ENCODE measurements around the gene CTDSP1. TPM values are rescaled to one million over a fixed set of nuclear protein-coding genes. Genes with fewer than 3 reads are reported as not detected.

The CTDSP1 gene
- total RNA-seq, 2 experiments from 2014 or later: 67.8 to 73.5 TPM

- H3K27ac Mint-ChIP-seq: no peak overlapping the region
- H3K4me1 Mint-ChIP-seq: peaks cover 24% of the 10 kb centered on the region
- H3K36me3 Mint-ChIP-seq: no peaks in the 10 kb centered on the region
Measured at GRCh38 chr2:218392891-218393462, 6.7 kb upstream of the CTDSP1 start.

GRCh38 chr2:218393750-218394290 is 5.8 kb upstream of the CTDSP1 start:
- Mint-ChIP-seq H3K36me3 (no peaks in the 10 kb centered on the region), H3K4me3 (no peak overlapping the region), H3K4me1 (peaks cover 25% of the 10 kb centered on the region), H3K27me3 (peaks cover 5% of the 10 kb centered on the region), H3K9me3 (no peaks in the 10 kb centered on the region), H3K27ac (no peak overlapping the region)
- DNase-seq: no peak

More at GRCh38 chr2:218392891-218393462, 6.7 kb upstream of the CTDSP1 start:
- no peaks in the 10 kb centered on the region for H3K9me3 Mint-ChIP-seq
- H3K4me3 Mint-ChIP-seq: no peak overlapping the region
- H3K27me3 Mint-ChIP-seq: peaks cover 4% of the 10 kb centered on the region
- no peak for DNase-seq

- H3K4me3 Mint-ChIP-seq: no peak overlapping the region
- peaks cover 5% of the 10 kb centered on the region for H3K27me3 Mint-ChIP-seq
- H3K36me3 Mint-ChIP-seq: no peaks in the 10 kb centered on the region
- DNase-seq: no peak
- peaks cover 25% of the 10 kb centered on the region for H3K4me1 Mint-ChIP-seq
- no peaks in the 10 kb centered on the region for H3K9me3 Mint-ChIP-seq
- no peak overlapping the region for H3K27ac Mint-ChIP-seq
Measured at GRCh38 chr2:218394298-218395089, 5.2 kb upstream of the CTDSP1 start.

- Mint-ChIP-seq H3K27me3 (peaks cover 5% of the 10 kb centered on the region), H3K4me1 (peaks cover 25% of the 10 kb centered on the region), H3K4me3 (no peak overlapping the region), H3K36me3 (no peaks in the 10 kb centered on the region), H3K9me3 (no peaks in the 10 kb centered on the region), H3K27ac (no peak overlapping the region)
- no peak for DNase-seq
Measured at GRCh38 chr2:218395090-218395444, 4.6 kb upstream of the CTDSP1 start.

GRCh38 chr2:218395456-218395825 is 4.2 kb upstream of the CTDSP1 start:
- H3K4me1 Mint-ChIP-seq: peaks cover 25% of the 10 kb centered on the region
- peaks cover 2% of the 10 kb centered on the region for H3K36me3 Mint-ChIP-seq
- no peaks in the 10 kb centered on the region for H3K9me3 Mint-ChIP-seq
- DNase-seq: no peak
- H3K4me3 Mint-ChIP-seq: peak overlapping the region; percentile 65
- H3K27me3 Mint-ChIP-seq: peaks cover 5% of the 10 kb centered on the region
- peak overlapping the region; percentile 81 for H3K27ac Mint-ChIP-seq

GRCh38 chr2:218395826-218396687 is 3.6 kb upstream of the CTDSP1 start:
- peak overlapping the region; percentile 79 for H3K4me3 Mint-ChIP-seq

GRCh38 chr2:218396688-218397462 is 2.8 kb upstream of the CTDSP1 start:
- Mint-ChIP-seq H3K4me1 (peaks cover 27% of the 10 kb centered on the region), H3K4me3 (peak overlapping the region; percentile 79), H3K27me3 (peaks cover 5% of the 10 kb centered on the region), H3K36me3 (peaks cover 2% of the 10 kb centered on the region), H3K9me3 (no peaks in the 10 kb centered on the region), H3K27ac (peak overlapping the region; percentile 93)
- peak; percentile 68 for DNase-seq

More at GRCh38 chr2:218395826-218396687, 3.6 kb upstream of the CTDSP1 start:
- peak overlapping the region; percentile 93 for H3K27ac Mint-ChIP-seq
- peaks cover 5% of the 10 kb centered on the region for H3K27me3 Mint-ChIP-seq
- peaks cover 2% of the 10 kb centered on the region for H3K36me3 Mint-ChIP-seq
- H3K9me3 Mint-ChIP-seq: no peaks in the 10 kb centered on the region
- DNase-seq: peak; percentile 94
- H3K4me1 Mint-ChIP-seq: peaks cover 25% of the 10 kb centered on the region

- peak; percentile 34 for DNase-seq
- Mint-ChIP-seq H3K4me3 (peak overlapping the region; percentile 79), H3K27me3 (peaks cover 5% of the 10 kb centered on the region), H3K9me3 (no peaks in the 10 kb centered on the region), H3K27ac (peak overlapping the region; percentile 93), H3K4me1 (peaks cover 27% of the 10 kb centered on the region), H3K36me3 (peaks cover 2% of the 10 kb centered on the region)
Measured at GRCh38 chr2:218397463-218397819, 2.2 kb upstream of the CTDSP1 start.

- H3K36me3 Mint-ChIP-seq: peaks cover 2% of the 10 kb centered on the region
- no peaks in the 10 kb centered on the region for H3K9me3 Mint-ChIP-seq
- H3K4me1 Mint-ChIP-seq: peaks cover 27% of the 10 kb centered on the region
- H3K27ac Mint-ChIP-seq: peak overlapping the region; percentile 93
- H3K27me3 Mint-ChIP-seq: peaks cover 5% of the 10 kb centered on the region
- DNase-seq: peak; percentile 64
- peak overlapping the region; percentile 79 for H3K4me3 Mint-ChIP-seq
Measured at GRCh38 chr2:218397820-218398436, 1.7 kb upstream of the CTDSP1 start.

GRCh38 chr2:218398437-218399390 is 954 bp upstream of the CTDSP1 start:
- Mint-ChIP-seq H3K27me3 (peaks cover 5% of the 10 kb centered on the region), H3K4me1 (peaks cover 32% of the 10 kb centered on the region), H3K4me3 (peak overlapping the region; percentile 79), H3K27ac (peak overlapping the region; percentile 93), H3K9me3 (no peaks in the 10 kb centered on the region), H3K36me3 (peaks cover 7% of the 10 kb centered on the region)
- peak; percentile 73 for DNase-seq

GRCh38 chr2:218400167-218400929 is 680 bp downstream of the CTDSP1 start:
- peak overlapping the region; percentile 93 for H3K4me3 Mint-ChIP-seq
- peaks cover 5% of the 10 kb centered on the region for H3K27me3 Mint-ChIP-seq
- H3K4me1 Mint-ChIP-seq: peaks cover 35% of the 10 kb centered on the region
- peaks cover 19% of the 10 kb centered on the region for H3K36me3 Mint-ChIP-seq
- no peaks in the 10 kb centered on the region for H3K9me3 Mint-ChIP-seq
- peak overlapping the region; percentile 91 for H3K27ac Mint-ChIP-seq
- peak; percentile 45 for DNase-seq

GRCh38 chr2:218400930-218401881 is 1.5 kb downstream of the CTDSP1 start:
- Mint-ChIP-seq H3K9me3 (no peaks in the 10 kb centered on the region), H3K4me3 (peak overlapping the region; percentile 70), H3K27ac (no peak overlapping the region), H3K36me3 (peaks cover 21% of the 10 kb centered on the region), H3K4me1 (peaks cover 38% of the 10 kb centered on the region), H3K27me3 (peaks cover 5% of the 10 kb centered on the region)
- no peak for DNase-seq

Measured in activated naive CD8-positive, alpha-beta T cell treated with anti-CD3 and anti-CD28 coated beads for 36 hours (primary cell).